SU-DHL-6 (cell line): Measurements from ENCODE around the gene C14orf132.

ENCODE experiments used
- H2AFZ ChIP-seq: fragments of 200-600 bp; sonication (generic); 2 replicates; pipeline ENCODE4 v1.6.1; 2014; ENCODE audit warnings: low read depth, mild to moderate bottlenecking, moderate library complexity, mixed read lengths, antibody characterized with exemption, low read length; ENCODE audit not compliant: severe bottlenecking
- H3F3A ChIP-seq: fragments of 200-600 bp; shearing (Covaris generic); 2 replicates; pipeline ENCODE4 v1.6.0; 2016; ENCODE audit warnings: antibody characterized with exemption, mild to moderate bottlenecking; ENCODE audit not compliant: insufficient read depth
- H3K27ac ChIP-seq: fragments of 200-600 bp; sonication (generic); 2 replicates; pipeline ENCODE4 v1.5.1; 2016; ENCODE audit warnings: low read depth, mild to moderate bottlenecking, low read length, moderate library complexity, mixed read lengths
- H3K27me3 ChIP-seq: fragments of 200-600 bp; sonication (generic), shearing (Covaris generic); 2 replicates; pipeline ENCODE4 v1.6.0; 2014; ENCODE audit warnings: mild to moderate bottlenecking, low read length
- H3K36me3 ChIP-seq: fragments of 200-600 bp; sonication (generic); 2 replicates; pipeline ENCODE4 v1.6.1; 2014; ENCODE audit warnings: mild to moderate bottlenecking, low read length, mixed read lengths
- H3K4me2 ChIP-seq: fragments of 300-600, 200-600 bp; shearing (Covaris generic), sonication (generic); 2 replicates; pipeline ENCODE4 v1.6.0; 2014; ENCODE audit warnings: low read length, low read depth, mild to moderate bottlenecking; ENCODE audit not compliant: poor library complexity, severe bottlenecking
- H3K4me3 ChIP-seq: fragments of 200-600 bp; sonication (generic); 2 replicates; pipeline ENCODE4 v1.5.1; 2014; ENCODE audit warnings: antibody characterized with exemption, low read length, mild to moderate bottlenecking, mixed read lengths; ENCODE audit not compliant: insufficient read depth, poor library complexity, severe bottlenecking
- H3K79me2 ChIP-seq: fragments of 200-600 bp; sonication (generic); 2 replicates; pipeline ENCODE4 v1.6.1; 2014; ENCODE audit warnings: mild to moderate bottlenecking, low read length, moderate library complexity; ENCODE audit not compliant: insufficient read depth
- H3K9ac ChIP-seq: fragments of 200-600 bp; sonication (generic); 2 replicates; pipeline ENCODE4 v1.7.0; 2014; ENCODE audit warnings: mild to moderate bottlenecking, low read length
- H3K9me2 ChIP-seq: fragments of 200-600 bp; sonication (generic); replicated peaks from 2 replicates; pipeline ENCODE4 v1.6.1; 2014; ENCODE audit warnings: low read length; ENCODE audit not compliant: insufficient read depth
- H3K9me3 ChIP-seq: fragments of 200-600 bp; sonication (generic); 2 replicates; pipeline ENCODE4 v1.6.1; 2014; ENCODE audit warnings: low read length, mixed read lengths; ENCODE audit not compliant: insufficient read depth
- H4K20me1 ChIP-seq: fragments of 200-600 bp; sonication (generic); 2 replicates; pipeline ENCODE4 v1.6.1; 2014; ENCODE audit warnings: low read depth, mild to moderate bottlenecking, antibody characterized with exemption, low read length, moderate library complexity, mixed read lengths
- EZH2phosphoT487 ChIP-seq: fragments of 200-600 bp; sonication (generic), shearing (Covaris generic); conservative IDR thresholded peaks from 2 replicates; pipeline ENCODE4 v1.6.1; 2018; ENCODE audit warnings: mild to moderate bottlenecking, antibody characterized with exemption, low read length, moderate library complexity, mixed read lengths
- TF ChIP-seq, protein P1 (sequence below): fragments of 200-600 bp; sonication (generic); IDR thresholded peaks from one replicate; pipeline ENCODE4 v1.5.1; 2017; ENCODE audit warnings: antibody characterized with exemption, mild to moderate bottlenecking, low read length, moderate library complexity; ENCODE audit not compliant: insufficient read depth, poor library complexity, severe bottlenecking

The C14orf132 gene

GRCh38 chr14:96081224-96081623 lies 42.1 kb downstream of the C14orf132 start:
- H3K79me2 ChIP-seq: no peaks in the 10 kb centered on the region
- TF ChIP-seq, protein P1, sequence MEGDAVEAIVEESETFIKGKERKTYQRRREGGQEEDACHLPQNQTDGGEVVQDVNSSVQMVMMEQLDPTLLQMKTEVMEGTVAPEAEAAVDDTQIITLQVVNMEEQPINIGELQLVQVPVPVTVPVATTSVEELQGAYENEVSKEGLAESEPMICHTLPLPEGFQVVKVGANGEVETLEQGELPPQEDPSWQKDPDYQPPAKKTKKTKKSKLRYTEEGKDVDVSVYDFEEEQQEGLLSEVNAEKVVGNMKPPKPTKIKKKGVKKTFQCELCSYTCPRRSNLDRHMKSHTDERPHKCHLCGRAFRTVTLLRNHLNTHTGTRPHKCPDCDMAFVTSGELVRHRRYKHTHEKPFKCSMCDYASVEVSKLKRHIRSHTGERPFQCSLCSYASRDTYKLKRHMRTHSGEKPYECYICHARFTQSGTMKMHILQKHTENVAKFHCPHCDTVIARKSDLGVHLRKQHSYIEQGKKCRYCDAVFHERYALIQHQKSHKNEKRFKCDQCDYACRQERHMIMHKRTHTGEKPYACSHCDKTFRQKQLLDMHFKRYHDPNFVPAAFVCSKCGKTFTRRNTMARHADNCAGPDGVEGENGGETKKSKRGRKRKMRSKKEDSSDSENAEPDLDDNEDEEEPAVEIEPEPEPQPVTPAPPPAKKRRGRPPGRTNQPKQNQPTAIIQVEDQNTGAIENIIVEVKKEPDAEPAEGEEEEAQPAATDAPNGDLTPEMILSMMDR: no peak
- TF ChIP-seq EZH2phosphoT487: no peak
- H3K9ac ChIP-seq: no peak overlapping the region
- no peak overlapping the region for H2AFZ ChIP-seq
- no peak overlapping the region for H3K4me2 ChIP-seq
- H4K20me1 ChIP-seq: no peaks in the 10 kb centered on the region
- H3K36me3 ChIP-seq: no peaks in the 10 kb centered on the region
- H3K4me3 ChIP-seq: no peak overlapping the region
- H3F3A ChIP-seq: no peaks in the 10 kb centered on the region
- H3K9me2 ChIP-seq: no peaks in the 10 kb centered on the region
- no peaks in the 10 kb centered on the region for H3K27me3 ChIP-seq
- H3K9me3 ChIP-seq: no peaks in the 10 kb centered on the region
- H3K27ac ChIP-seq: no peak overlapping the region

GRCh38 chr14:96081767-96082400 lies 42.7 kb downstream of the C14orf132 start:
- Histone ChIP-seq H3K36me3 (no peaks in the 10 kb centered on the region), H3K4me2 (no peak overlapping the region), H4K20me1 (no peaks in the 10 kb centered on the region), H3K9me3 (no peaks in the 10 kb centered on the region), H3F3A (no peaks in the 10 kb centered on the region), H3K27me3 (no peaks in the 10 kb centered on the region), H3K4me3 (no peak overlapping the region), H3K9me2 (no peaks in the 10 kb centered on the region), H3K27ac (no peak overlapping the region), H3K9ac (no peak overlapping the region), H3K79me2 (no peaks in the 10 kb centered on the region), H2AFZ (no peak overlapping the region)
- TF ChIP-seq EZH2phosphoT487: no peak
- TF ChIP-seq, protein P1: no peak

DNA sequence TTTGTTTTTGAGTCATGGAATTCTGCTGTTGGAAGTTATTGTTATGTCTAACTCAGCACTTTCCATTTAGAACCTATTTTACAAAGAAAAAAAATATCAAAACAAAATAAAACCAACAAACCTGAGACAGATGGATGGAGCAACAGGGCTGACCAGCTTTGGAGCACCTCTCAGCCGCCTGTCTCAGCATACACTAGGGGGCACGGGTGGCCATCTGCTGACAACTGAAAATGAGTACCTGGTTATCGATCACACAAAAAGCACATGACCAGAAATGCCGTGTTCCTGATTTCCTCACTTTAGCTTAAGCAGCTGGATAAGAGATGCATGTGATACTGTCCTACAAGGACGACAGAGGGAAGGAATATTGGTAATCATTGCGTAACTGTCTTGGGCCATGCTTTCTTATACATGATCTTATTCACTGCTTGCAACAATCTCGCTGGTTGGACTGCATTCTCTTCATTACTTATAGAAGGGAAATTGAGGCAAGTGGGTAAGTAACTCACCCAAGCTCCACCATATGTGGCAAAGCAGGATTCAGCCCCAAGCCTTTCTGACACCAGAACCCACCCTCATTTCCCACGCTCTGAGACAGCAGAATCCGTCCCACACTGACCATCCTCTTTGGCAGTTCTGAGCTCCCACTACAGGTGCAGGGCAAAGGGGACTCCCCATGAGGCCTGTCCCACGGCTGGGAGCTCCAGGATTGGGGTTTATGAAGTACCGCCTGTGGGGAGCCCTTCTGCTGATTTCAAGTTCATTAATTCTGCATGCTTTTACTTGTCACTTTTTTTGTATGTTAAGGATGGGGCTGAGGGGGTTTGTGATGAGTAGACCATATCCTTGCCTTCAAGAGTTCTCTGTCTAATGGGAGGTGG lies 43.5 kb downstream of the C14orf132 start:
- no peaks in the 10 kb centered on the region for H3K79me2 ChIP-seq
- no peak overlapping the region for H3K27ac ChIP-seq
- H3F3A ChIP-seq: no peaks in the 10 kb centered on the region
- no peak overlapping the region for H3K4me2 ChIP-seq
- H4K20me1 ChIP-seq: no peaks in the 10 kb centered on the region
- no peaks in the 10 kb centered on the region for H3K9me2 ChIP-seq
- no peaks in the 10 kb centered on the region for H3K9me3 ChIP-seq
- no peaks in the 10 kb centered on the region for H3K36me3 ChIP-seq
- H3K9ac ChIP-seq: no peak overlapping the region
- H3K4me3 ChIP-seq: no peak overlapping the region
- no peaks in the 10 kb centered on the region for H3K27me3 ChIP-seq
- no peak overlapping the region for H2AFZ ChIP-seq
- no peak for TF ChIP-seq EZH2phosphoT487
- TF ChIP-seq, protein P1: no peak
